ENCODE results near the gene SOCS7. TPM values are rescaled to one million over a fixed set of nuclear protein-coding genes. Genes with fewer than 3 reads are reported as not detected.

SOCS7 gene
- total and polyA plus RNA-seq, 10 of the 15 experiments (the other 5 are each of a cell fraction or from before 2014, with no cell fraction given) = 0.68 to 12.8 (median 7.3) TPM

DNA sequence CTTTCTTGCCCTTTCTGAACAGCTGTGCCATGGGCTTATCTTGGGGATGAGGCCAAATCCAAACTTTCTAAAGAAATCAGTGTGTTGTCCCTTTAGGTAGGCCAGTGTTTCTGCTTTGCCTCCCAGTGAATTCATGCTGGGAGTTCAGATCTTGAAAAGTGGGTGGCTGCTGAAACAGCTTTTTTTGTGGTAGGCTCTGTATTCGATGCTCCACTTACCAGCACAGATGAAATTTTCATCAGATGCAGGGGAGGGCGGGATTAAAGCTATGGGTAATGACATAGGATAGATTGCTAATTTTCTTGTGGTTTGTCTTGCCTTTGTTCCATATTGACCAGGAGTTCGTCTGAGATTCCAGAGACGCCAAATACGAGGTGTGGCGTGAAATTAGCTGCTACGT lies 2.8 kb downstream of the SOCS7 start:
- H3K9me3 ChIP-seq (replicated peaks; ENCODE audit: control insufficient read depth, insufficient read depth, low read length) = no peaks in the 10 kb centered on the region
- peaks cover 8% of the 10 kb centered on the region for H3K79me2 ChIP-seq (ENCODE audit: control insufficient read depth, insufficient read depth, low read length)
- ATAC-seq (no peak), DNase-seq (ENCODE audit: low read depth, low spot score) (no peak), FAIRE-seq (no peak)
- RAD21 ChIA-PET (ENCODE audit: unreplicated experiment) = interaction anchor here (0.9 to 8.4 kb wide), 3 partner anchors 35 to 63 kb away, joined by 3 to 172 read pairs (median 6); no protein-coding TSS in a partner anchor
- no peak overlapping the region for H2AFZ ChIP-seq (ENCODE audit: control insufficient read depth, low read depth, low read length)
- no peaks in the 10 kb centered on the region for H3K27me3 ChIP-seq (replicated peaks in 1 of 2; ENCODE audit: control insufficient read depth in 2 of 2, insufficient read depth in 2 of 2, low read length in 1 of 2)
- H3K4me1 ChIP-seq (ENCODE audit: control insufficient read depth, insufficient read depth, low read length) = peaks cover 4% of the 10 kb centered on the region
- in situ Hi-C loops (cut with MboI) = no loop called here
- CTCF ChIA-PET = interaction anchor here (1.1 to 9.3 kb wide), 7 partner anchors 13 to 309 kb away, joined by 3 to 349 read pairs (median 4); no protein-coding TSS in a partner anchor
- H3K27ac ChIP-seq (ENCODE audit: control insufficient read depth, insufficient read depth) = no peak overlapping the region
- no TSS peak for BruUV-seq (replicated peaks)
- intact Hi-C loops (cut with micrococcal nuclease; ENCODE audit: unreplicated experiment) = loop anchor here (10.0 kb wide), 1 partner anchor 320 kb away; the partner anchor contains the start of gene EPOP
- no peaks in the 10 kb centered on the region for H4K20me1 ChIP-seq (ENCODE audit: control insufficient read depth, insufficient read depth)
- WGBS (ENCODE audit: insufficient coverage, insufficient replicate concordance, low lambda C conversion rate, missing lambda C conversion rate) = 85% methylated on average over 7 of the region's 7 CpGs
- TF ChIP-seq, protein P1, sequence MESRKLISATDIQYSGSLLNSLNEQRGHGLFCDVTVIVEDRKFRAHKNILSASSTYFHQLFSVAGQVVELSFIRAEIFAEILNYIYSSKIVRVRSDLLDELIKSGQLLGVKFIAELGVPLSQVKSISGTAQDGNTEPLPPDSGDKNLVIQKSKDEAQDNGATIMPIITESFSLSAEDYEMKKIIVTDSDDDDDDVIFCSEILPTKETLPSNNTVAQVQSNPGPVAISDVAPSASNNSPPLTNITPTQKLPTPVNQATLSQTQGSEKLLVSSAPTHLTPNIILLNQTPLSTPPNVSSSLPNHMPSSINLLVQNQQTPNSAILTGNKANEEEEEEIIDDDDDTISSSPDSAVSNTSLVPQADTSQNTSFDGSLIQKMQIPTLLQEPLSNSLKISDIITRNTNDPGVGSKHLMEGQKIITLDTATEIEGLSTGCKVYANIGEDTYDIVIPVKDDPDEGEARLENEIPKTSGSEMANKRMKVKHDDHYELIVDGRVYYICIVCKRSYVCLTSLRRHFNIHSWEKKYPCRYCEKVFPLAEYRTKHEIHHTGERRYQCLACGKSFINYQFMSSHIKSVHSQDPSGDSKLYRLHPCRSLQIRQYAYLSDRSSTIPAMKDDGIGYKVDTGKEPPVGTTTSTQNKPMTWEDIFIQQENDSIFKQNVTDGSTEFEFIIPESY (IDR thresholded peaks at IDR 0.05) = no peak
- TF ChIP-seq BRCA1 (IDR thresholded peaks at IDR 0.05; ENCODE audit: low read depth, low read length) (no peak), MTA2 (IDR thresholded peaks at IDR 0.05; ENCODE audit: low read depth) (no peak), IKZF1 (conservative IDR thresholded peaks at IDR 0.05) (no peak), HCFC1 (IDR thresholded peaks at IDR 0.05; ENCODE audit: low read length) (no peak), LARP7 (IDR thresholded peaks at IDR 0.05) (no peak), SIN3A (IDR thresholded peaks at IDR 0.05; ENCODE audit: low read depth, low read length) (no peak)
- TF ChIP-seq, protein P2, sequence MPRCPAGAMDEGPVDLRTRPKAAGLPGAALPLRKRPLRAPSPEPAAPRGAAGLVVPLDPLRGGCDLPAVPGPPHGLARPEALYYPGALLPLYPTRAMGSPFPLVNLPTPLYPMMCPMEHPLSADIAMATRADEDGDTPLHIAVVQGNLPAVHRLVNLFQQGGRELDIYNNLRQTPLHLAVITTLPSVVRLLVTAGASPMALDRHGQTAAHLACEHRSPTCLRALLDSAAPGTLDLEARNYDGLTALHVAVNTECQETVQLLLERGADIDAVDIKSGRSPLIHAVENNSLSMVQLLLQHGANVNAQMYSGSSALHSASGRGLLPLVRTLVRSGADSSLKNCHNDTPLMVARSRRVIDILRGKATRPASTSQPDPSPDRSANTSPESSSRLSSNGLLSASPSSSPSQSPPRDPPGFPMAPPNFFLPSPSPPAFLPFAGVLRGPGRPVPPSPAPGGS (IDR thresholded peaks at IDR 0.05; ENCODE audit: borderline replicate concordance, insufficient read depth, low read depth, low read length, poor library complexity, severe bottlenecking) = no peak
- TF ChIP-seq, protein P3, sequence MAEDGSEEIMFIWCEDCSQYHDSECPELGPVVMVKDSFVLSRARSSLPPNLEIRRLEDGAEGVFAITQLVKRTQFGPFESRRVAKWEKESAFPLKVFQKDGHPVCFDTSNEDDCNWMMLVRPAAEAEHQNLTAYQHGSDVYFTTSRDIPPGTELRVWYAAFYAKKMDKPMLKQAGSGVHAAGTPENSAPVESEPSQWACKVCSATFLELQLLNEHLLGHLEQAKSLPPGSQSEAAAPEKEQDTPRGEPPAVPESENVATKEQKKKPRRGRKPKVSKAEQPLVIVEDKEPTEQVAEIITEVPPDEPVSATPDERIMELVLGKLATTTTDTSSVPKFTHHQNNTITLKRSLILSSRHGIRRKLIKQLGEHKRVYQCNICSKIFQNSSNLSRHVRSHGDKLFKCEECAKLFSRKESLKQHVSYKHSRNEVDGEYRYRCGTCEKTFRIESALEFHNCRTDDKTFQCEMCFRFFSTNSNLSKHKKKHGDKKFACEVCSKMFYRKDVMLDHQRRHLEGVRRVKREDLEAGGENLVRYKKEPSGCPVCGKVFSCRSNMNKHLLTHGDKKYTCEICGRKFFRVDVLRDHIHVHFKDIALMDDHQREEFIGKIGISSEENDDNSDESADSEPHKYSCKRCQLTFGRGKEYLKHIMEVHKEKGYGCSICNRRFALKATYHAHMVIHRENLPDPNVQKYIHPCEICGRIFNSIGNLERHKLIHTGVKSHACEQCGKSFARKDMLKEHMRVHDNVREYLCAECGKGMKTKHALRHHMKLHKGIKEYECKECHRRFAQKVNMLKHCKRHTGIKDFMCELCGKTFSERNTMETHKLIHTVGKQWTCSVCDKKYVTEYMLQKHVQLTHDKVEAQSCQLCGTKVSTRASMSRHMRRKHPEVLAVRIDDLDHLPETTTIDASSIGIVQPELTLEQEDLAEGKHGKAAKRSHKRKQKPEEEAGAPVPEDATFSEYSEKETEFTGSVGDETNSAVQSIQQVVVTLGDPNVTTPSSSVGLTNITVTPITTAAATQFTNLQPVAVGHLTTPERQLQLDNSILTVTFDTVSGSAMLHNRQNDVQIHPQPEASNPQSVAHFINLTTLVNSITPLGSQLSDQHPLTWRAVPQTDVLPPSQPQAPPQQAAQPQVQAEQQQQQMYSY (CRISPR knock-in tag; IDR thresholded peaks at IDR 0.05) = no peak
- TF ChIP-seq, protein P4, sequence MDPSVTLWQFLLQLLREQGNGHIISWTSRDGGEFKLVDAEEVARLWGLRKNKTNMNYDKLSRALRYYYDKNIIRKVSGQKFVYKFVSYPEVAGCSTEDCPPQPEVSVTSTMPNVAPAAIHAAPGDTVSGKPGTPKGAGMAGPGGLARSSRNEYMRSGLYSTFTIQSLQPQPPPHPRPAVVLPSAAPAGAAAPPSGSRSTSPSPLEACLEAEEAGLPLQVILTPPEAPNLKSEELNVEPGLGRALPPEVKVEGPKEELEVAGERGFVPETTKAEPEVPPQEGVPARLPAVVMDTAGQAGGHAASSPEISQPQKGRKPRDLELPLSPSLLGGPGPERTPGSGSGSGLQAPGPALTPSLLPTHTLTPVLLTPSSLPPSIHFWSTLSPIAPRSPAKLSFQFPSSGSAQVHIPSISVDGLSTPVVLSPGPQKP (IDR thresholded peaks at IDR 0.05; ENCODE audit: low read depth, low read length) = no peak
- peak overlapping the region; percentile 46 for H3K4me2 ChIP-seq (ENCODE audit: control insufficient read depth, insufficient read depth)
- H3K36me3 ChIP-seq (ENCODE audit: control insufficient read depth in 2 of 2, insufficient read depth in 2 of 2, low read length in 1 of 2) = no peaks in the 10 kb centered on the region
- POLR2A ChIA-PET = interaction anchor here (0.6 to 1.4 kb wide), 4 partner anchors 10 to 60 kb away, joined by 3 to 5 read pairs (median 4); no protein-coding TSS in a partner anchor
- H3K9ac ChIP-seq (ENCODE audit: control insufficient read depth, insufficient read depth, low read length) = no peak overlapping the region
- SMC1A ChIA-PET (ENCODE audit: uncharacterized antibody, unreplicated experiment) = interaction anchor here (0.5 to 7.9 kb wide), 9 partner anchors 9 to 563 kb away, joined by 3 to 161 read pairs (median 4); no protein-coding TSS in a partner anchor
- H3K4me3 ChIP-seq = peak overlapping the region; percentile 8; the same call in 1 of the 2 replicates

Data from GM12878 (cell line).